Left lung (tissue), 10 donors: ENCODE data around the gene C5orf24. TPM values are rescaled to one million over a fixed set of nuclear protein-coding genes. Genes with fewer than 3 reads are reported as not detected.

ENCODE experiments used
- ATAC-seq: fragments of 200-7000 bp; cut with Tn5 transposase; one replicate; pipeline ENCODE4 v1.9.1; 2020; ENCODE audit warnings: moderate library complexity
- DNase-seq, 4 donors: peaks; one replicate each; pipeline ENCODE4 v3.0.0-alpha.2; 2013 to 2020
- H3K27ac ChIP-seq, 2 donors: fragments of 200-600 bp; sonication (generic) in 1 of 2; one replicate each; pipeline versions ENCODE4 v1.5.0 to v1.8.0; 2020 to 2021
- H3K27me3 ChIP-seq, 2 donors: fragments of 200-600 bp; sonication (generic) in 1 of 2; one replicate each; pipeline versions ENCODE4 v1.5.0 to v1.8.0; 2020 to 2021
- H3K36me3 ChIP-seq, 2 donors: fragments of 200-600 bp; sonication (generic) in 1 of 2; one replicate each; pipeline versions ENCODE4 v1.5.0 to v1.8.0; 2020 to 2021
- H3K4me1 ChIP-seq, 2 donors: fragments of 200-600 bp; one replicate each; pipeline ENCODE4 v1.8.0; 2021
- H3K4me3 ChIP-seq, 2 donors: fragments of 200-600 bp; sonication (generic) in 1 of 2; one replicate each; pipeline versions ENCODE4 v1.5.0 to v1.8.0; 2020 to 2021; ENCODE audit warnings: mild to moderate bottlenecking in 1 of 2
- H3K9me3 ChIP-seq, 2 donors: fragments of 200-600 bp; sonication (generic) in 1 of 2; one replicate each; pipeline versions ENCODE4 v1.5.0 to v1.8.0; 2020 to 2021
- intact Hi-C, 2 donors: fragments of 100-400 bp; cut with DNase I; formaldehyde crosslinking; loops; one replicate each; pipeline versions ENCODE4 v1.11.2 to v1.14.2; 2022
- polyA plus RNA-seq, 6 donors: library from polyadenylated mRNA; unstranded; fragments of 120-200 nt; gene quantifications; one replicate each; pipeline ENCODE4 v1.2.1, GENCODE V29; 2013; ENCODE audit not compliant: insufficient read length in 6 of 6
- total RNA-seq, 2 donors: library from RNA; stranded (reverse); fragmentation: NEBNext Ultra II Directional; extraction: Animal tissue kit (Norgen Biotek cat#: 25700); gene quantifications; one replicate each; pipeline ENCODE4 v1.2.1, GENCODE V29; 2021
- TF ChIP-seq, protein P1 (sequence below), 2 donors: fragments of 200-600 bp; sonication (generic) in 1 of 2; IDR thresholded peaks; one replicate each; pipeline versions ENCODE4 v1.5.0 to v1.8.0; 2021; ENCODE audit warnings: antibody characterized with exemption in 2 of 2
- donor health status: DM: no; HTN: yes; CAD: no.
- donor health status: DM: no; HTN: no; CAD: no.

Gene C5orf24
- total and polyA plus RNA-seq, 8 donors: 50.8 to 86.3 (median 77.0) TPM

DNA sequence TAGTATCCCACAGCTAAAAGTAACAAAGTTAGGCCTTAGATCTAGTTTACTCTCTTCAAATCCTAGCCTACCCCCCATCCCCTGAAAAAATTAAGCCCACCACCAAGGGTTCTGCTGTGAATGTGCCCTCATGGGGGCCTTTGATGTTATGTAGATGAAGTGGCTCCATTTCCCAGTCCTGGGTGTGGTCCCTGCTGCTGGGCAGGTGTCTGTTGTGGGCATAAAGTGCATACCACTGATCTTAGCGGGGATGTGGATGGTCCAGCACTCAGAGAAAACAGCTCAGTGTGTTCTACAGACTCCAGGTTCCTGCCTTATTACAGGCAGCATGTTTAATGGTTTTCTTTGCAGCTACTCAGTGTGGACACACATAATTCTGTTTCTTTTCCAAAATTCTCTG is 61.0 kb downstream of the C5orf24 start:
- ATAC-seq: no peak
- Histone ChIP-seq H3K27ac (no peak overlapping the region), H3K4me3 (no peak overlapping the region), H3K27me3 (no peaks in the 10 kb centered on the region), H3K4me1 (peaks cover 0 to 20% of the 10 kb centered on the region in 2 donors), H3K36me3 (peaks cover 0 to 17% of the 10 kb centered on the region in 2 donors), H3K9me3 (no peaks in the 10 kb centered on the region)
- no peak for DNase-seq
- TF ChIP-seq, protein P1, sequence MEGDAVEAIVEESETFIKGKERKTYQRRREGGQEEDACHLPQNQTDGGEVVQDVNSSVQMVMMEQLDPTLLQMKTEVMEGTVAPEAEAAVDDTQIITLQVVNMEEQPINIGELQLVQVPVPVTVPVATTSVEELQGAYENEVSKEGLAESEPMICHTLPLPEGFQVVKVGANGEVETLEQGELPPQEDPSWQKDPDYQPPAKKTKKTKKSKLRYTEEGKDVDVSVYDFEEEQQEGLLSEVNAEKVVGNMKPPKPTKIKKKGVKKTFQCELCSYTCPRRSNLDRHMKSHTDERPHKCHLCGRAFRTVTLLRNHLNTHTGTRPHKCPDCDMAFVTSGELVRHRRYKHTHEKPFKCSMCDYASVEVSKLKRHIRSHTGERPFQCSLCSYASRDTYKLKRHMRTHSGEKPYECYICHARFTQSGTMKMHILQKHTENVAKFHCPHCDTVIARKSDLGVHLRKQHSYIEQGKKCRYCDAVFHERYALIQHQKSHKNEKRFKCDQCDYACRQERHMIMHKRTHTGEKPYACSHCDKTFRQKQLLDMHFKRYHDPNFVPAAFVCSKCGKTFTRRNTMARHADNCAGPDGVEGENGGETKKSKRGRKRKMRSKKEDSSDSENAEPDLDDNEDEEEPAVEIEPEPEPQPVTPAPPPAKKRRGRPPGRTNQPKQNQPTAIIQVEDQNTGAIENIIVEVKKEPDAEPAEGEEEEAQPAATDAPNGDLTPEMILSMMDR (IDR thresholded peaks at IDR 0.05): no peak
- intact Hi-C loops: no loop called here

Other genes starting within 250 kb of the C5orf24 start
- gene SAR1B, start 213.1 kb upstream of the C5orf24 start, total RNA-seq: 10 to 100 TPM; 66.9 to 75.3 TPM
- gene SAR1B, start 213.1 kb upstream of the C5orf24 start, polyA plus RNA-seq: 10 to 100 TPM; 26.3 to 34.1 (median 30.5) TPM
- gene SEC24A, start 197.2 kb upstream of the C5orf24 start, total RNA-seq: 10 to 100 TPM; 26.7 to 26.9 TPM
- 10 to 100 TPM; 17.5 to 23.3 (median 21.5) TPM for gene SEC24A, start 197.2 kb upstream of the C5orf24 start, polyA plus RNA-seq
- gene CAMLG, start 107.4 kb upstream of the C5orf24 start, total RNA-seq: 10 to 100 TPM; 23.6 to 31.4 TPM
- gene CAMLG, start 107.4 kb upstream of the C5orf24 start, polyA plus RNA-seq: 10 to 100 TPM; 66.8 to 71.6 (median 69.2) TPM
- gene DDX46, start 87.2 kb upstream of the C5orf24 start, total RNA-seq: 10 to 100 TPM; 35.4 to 48.0 TPM
- 100 to 1,000 TPM in 1 of 6 donors, 10 to 100 TPM in 5; 81.8 to 105 (median 89.6) TPM for gene DDX46, start 87.2 kb upstream of the C5orf24 start, polyA plus RNA-seq
- 10 to 100 TPM; 61.9 to 78.2 TPM for gene TXNDC15, start 28.4 kb downstream of the C5orf24 start, total RNA-seq
- gene TXNDC15, start 28.4 kb downstream of the C5orf24 start, polyA plus RNA-seq: 10 to 100 TPM; 61.7 to 88.9 (median 75.7) TPM
- 10 to 100 TPM in 1 of 2 donors, 1 to 10 TPM in 1; 9.8 to 10.7 TPM for gene PCBD2, start 59.2 kb downstream of the C5orf24 start, total RNA-seq
- gene PCBD2, start 59.2 kb downstream of the C5orf24 start, polyA plus RNA-seq: 10 to 100 TPM; 10.6 to 17.7 (median 14.6) TPM
- gene CATSPER3, start 121.9 kb downstream of the C5orf24 start, total RNA-seq: under 1 TPM; 0.42 to 0.85 TPM
- 1 to 10 TPM in 4 of 6 donors, under 1 TPM in 2; 0.81 to 1.6 (median 1.1) TPM for gene CATSPER3, start 121.9 kb downstream of the C5orf24 start, polyA plus RNA-seq
- under 1 TPM; 0.18 to 0.38 TPM for gene PITX1, start 188.3 kb downstream of the C5orf24 start, total RNA-seq
- gene PITX1, start 188.3 kb downstream of the C5orf24 start, polyA plus RNA-seq: under 1 TPM in 5 of 6 donors, not detected in 1; 0.17 to 0.68 (median 0.32) TPM